Measurements from ENCODE around the gene ROR1.

DNA sequence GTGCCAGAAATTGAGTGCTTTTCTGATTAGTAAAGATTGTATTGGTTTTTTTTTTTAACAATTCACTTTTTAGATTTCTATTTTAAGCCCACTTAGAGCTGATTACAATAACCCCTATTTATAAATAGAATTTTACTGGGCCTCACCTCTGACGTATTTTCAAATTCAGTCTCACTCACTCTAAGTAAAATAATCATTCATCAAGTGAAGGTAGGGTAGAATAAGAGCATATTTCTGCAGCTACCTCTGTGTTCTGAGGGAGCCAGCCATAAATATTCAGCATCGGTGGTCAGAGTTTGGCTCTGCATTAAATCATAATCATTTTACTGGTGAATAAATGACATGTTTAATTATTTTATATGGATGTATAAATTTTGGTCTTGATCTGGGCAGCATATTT is 333.8 kb downstream of the ROR1 start:
- no peak for TF ChIP-seq RELA (CRISPR knock-in tag; IDR thresholded peaks at IDR 0.05)
- TF ChIP-seq, protein P1, sequence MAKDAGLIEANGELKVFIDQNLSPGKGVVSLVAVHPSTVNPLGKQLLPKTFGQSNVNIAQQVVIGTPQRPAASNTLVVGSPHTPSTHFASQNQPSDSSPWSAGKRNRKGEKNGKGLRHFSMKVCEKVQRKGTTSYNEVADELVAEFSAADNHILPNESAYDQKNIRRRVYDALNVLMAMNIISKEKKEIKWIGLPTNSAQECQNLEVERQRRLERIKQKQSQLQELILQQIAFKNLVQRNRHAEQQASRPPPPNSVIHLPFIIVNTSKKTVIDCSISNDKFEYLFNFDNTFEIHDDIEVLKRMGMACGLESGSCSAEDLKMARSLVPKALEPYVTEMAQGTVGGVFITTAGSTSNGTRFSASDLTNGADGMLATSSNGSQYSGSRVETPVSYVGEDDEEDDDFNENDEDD (CRISPR knock-in tag; IDR thresholded peaks at IDR 0.05; ENCODE audit: borderline replicate concordance) = no peak
- no peak for TF ChIP-seq EZH2 (conservative IDR thresholded peaks at IDR 0.05; ENCODE audit: low read depth, low read length)
- TF ChIP-seq, protein P2, sequence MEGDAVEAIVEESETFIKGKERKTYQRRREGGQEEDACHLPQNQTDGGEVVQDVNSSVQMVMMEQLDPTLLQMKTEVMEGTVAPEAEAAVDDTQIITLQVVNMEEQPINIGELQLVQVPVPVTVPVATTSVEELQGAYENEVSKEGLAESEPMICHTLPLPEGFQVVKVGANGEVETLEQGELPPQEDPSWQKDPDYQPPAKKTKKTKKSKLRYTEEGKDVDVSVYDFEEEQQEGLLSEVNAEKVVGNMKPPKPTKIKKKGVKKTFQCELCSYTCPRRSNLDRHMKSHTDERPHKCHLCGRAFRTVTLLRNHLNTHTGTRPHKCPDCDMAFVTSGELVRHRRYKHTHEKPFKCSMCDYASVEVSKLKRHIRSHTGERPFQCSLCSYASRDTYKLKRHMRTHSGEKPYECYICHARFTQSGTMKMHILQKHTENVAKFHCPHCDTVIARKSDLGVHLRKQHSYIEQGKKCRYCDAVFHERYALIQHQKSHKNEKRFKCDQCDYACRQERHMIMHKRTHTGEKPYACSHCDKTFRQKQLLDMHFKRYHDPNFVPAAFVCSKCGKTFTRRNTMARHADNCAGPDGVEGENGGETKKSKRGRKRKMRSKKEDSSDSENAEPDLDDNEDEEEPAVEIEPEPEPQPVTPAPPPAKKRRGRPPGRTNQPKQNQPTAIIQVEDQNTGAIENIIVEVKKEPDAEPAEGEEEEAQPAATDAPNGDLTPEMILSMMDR (CRISPR knock-in tag; IDR thresholded peaks at IDR 0.05) = no peak

Data from HepG2 (cell line).